Activated naive CD8-positive, alpha-beta T cell treated with anti-CD3 and anti-CD28 coated beads, Interleukin-2, amount 50 U/mL, for 24 hours (primary cell): ENCODE measurements around the gene SLC35F1.

Experiments used
- ATAC-seq: fragments of 150-1000 bp; cut with Tn5 transposase; one replicate; pipeline ENCODE4 v1.10.0; 2021
- DNase-seq: peaks from one replicate; pipeline ENCODE4 v3.0.0; 2021
- H3K27ac Mint-ChIP-seq: one replicate; pipeline ENCODE4 v1.8.0; 2021; ENCODE audit warnings: mild to moderate bottlenecking, mixed read lengths
- H3K27me3 Mint-ChIP-seq: one replicate; pipeline ENCODE4 v1.8.0; 2021; ENCODE audit warnings: mixed read lengths
- H3K36me3 Mint-ChIP-seq: one replicate; pipeline ENCODE4 v1.8.0; 2021; ENCODE audit warnings: low read depth, mixed read lengths
- H3K4me1 Mint-ChIP-seq: one replicate; pipeline ENCODE4 v1.8.0; 2021; ENCODE audit warnings: mixed read lengths
- H3K4me3 Mint-ChIP-seq: one replicate; pipeline ENCODE4 v1.8.0; 2021; ENCODE audit warnings: mild to moderate bottlenecking, moderate library complexity, mixed read lengths
- H3K9me3 Mint-ChIP-seq: one replicate; pipeline ENCODE4 v1.8.0; 2021; ENCODE audit warnings: mixed read lengths

SLC35F1 gene

DNA sequence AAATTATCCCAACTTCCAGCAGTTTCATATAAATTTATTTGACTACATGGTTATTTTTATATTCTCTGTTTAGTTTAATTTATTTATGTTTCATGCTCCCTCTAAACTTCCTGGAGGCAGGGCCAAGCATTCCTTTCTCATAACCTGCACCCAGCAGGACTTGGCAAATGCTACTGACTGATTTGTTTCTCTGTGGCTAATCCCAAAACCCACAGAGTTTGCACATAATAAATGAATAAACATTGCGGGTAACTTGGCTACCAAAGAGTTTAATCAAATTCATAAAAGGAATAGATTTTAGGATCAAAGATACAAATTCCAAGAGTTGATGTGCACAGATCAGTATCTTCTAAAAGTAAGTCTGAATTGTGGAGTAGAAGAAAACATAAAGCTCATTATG, 239.5 kb downstream of the SLC35F1 start:
- Mint-ChIP-seq H3K36me3 (no peaks in the 10 kb centered on the region), H3K9me3 (no peaks in the 10 kb centered on the region), H3K4me3 (no peak overlapping the region), H3K4me1 (no peaks in the 10 kb centered on the region), H3K27me3 (peaks cover 8% of the 10 kb centered on the region), H3K27ac (no peak overlapping the region)
- ATAC-seq = no peak
- DNase-seq = no peak

DNA sequence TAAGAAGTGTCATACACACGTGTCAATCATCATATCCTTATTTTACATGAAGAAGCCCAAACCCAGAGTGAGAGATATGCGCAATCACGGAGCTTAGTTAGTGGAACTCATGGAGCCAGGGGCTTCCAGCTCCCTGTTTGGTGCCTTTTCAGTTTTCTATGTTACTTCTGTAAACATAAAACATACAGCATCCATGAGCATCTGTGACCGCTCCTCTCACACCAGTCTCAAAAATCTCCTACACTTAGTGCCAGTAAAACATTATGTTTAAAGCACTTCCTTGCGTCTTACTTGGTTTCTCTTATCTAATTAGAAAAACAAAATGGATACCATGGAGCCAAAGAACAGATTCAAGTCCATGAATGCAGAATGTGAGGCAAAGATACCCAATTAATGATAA, 240.4 kb downstream of the SLC35F1 start:
- Mint-ChIP-seq H3K4me3 (no peak overlapping the region), H3K27me3 (peaks cover 8% of the 10 kb centered on the region), H3K9me3 (no peaks in the 10 kb centered on the region), H3K27ac (no peak overlapping the region), H3K4me1 (no peaks in the 10 kb centered on the region), H3K36me3 (no peaks in the 10 kb centered on the region)
- ATAC-seq = no peak
- no peak for DNase-seq

DNA sequence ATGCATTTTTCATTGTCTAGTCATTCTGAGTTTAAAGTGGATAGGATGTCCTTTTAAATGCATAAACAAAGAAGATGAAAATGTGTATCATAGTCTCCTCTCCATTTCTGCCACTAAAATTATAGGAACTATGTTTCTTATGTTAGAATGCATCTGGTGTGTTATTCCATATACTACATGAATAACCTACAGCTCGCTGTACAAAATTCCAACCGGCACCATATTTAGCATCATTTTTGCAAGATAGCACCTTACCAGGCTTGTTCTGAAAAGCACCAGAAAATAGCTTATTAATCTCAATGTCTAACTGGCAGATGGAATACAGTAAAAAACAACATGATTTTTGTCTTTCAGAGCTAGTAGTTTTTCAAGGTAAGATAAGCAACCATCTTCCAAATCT, 241.5 kb downstream of the SLC35F1 start:
- Mint-ChIP-seq H3K4me3 (no peak overlapping the region), H3K4me1 (no peaks in the 10 kb centered on the region), H3K36me3 (no peaks in the 10 kb centered on the region), H3K27me3 (peaks cover 8% of the 10 kb centered on the region), H3K9me3 (no peaks in the 10 kb centered on the region), H3K27ac (no peak overlapping the region)
- DNase-seq (no peak), ATAC-seq (no peak)

DNA sequence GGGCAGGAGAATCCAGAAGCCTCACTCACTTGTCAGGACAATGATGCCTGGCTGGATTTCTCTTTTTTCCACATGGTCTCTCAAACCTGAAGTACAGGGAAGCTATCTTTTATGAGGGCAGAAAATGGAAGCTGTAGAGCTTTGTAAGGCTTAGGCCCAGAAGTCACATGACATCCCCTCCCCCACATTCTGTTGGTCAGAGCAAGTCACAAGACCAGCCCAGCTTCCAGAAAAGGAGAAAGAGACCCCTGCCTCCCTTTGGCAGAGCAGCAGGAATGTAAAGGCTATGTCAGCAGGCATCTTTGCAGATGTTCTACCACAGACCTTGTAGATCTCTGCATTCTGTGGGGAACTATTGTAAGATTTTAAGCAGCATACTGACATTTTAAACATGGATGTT, 245.5 kb downstream of the SLC35F1 start:
- H3K4me1 Mint-ChIP-seq = no peaks in the 10 kb centered on the region
- no peak for ATAC-seq
- no peak overlapping the region for H3K4me3 Mint-ChIP-seq
- H3K27me3 Mint-ChIP-seq = peaks cover 7% of the 10 kb centered on the region
- DNase-seq = no peak
- no peaks in the 10 kb centered on the region for H3K9me3 Mint-ChIP-seq
- H3K36me3 Mint-ChIP-seq = no peaks in the 10 kb centered on the region
- H3K27ac Mint-ChIP-seq = no peak overlapping the region

DNA sequence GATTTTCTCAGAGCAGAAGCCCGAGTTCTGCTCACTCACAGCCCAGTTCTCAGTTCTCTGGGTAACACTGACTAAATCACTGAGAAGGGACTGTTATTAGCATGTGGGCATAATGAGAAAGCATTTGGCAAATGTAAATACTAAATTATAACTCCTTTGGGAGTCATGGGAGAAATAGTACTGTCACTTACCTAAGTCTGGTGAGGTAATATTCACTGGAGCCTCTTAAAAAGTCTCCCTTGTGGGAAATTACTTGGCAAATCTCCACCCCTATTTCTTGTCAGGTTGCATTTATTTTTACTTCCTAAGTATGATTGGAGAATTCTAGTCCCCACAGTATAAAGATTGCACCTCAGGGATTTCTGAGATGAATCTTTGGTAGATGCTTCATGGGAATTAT, 254.3 kb downstream of the SLC35F1 start:
- ATAC-seq (no peak), DNase-seq (no peak)
- H3K4me3 Mint-ChIP-seq = no peak overlapping the region
- no peak overlapping the region for H3K27ac Mint-ChIP-seq
- no peaks in the 10 kb centered on the region for H3K9me3 Mint-ChIP-seq
- H3K27me3 Mint-ChIP-seq = peaks cover 7% of the 10 kb centered on the region
- H3K4me1 Mint-ChIP-seq = no peaks in the 10 kb centered on the region
- no peaks in the 10 kb centered on the region for H3K36me3 Mint-ChIP-seq

DNA sequence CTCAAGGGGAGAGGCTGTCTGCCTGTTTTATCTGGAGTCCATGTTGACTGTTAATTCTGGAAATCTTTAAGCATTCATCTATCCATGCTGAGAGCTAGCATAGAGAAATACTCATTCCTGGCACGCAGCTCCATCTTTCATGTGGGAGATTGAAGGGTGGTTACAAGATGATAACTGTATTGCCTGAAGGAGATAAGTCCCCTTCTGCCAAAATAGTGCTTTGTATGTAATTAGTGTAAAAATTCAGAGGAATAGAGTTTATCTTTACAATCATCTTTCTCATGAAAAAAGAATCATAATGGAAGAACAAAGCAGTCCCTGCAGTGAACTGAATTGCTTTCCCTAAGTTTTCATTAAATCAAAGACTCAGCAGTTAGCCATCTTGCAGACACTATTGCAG, 256.5 kb downstream of the SLC35F1 start:
- Mint-ChIP-seq H3K27me3 (peaks cover 5% of the 10 kb centered on the region), H3K9me3 (no peaks in the 10 kb centered on the region), H3K27ac (no peak overlapping the region), H3K36me3 (no peaks in the 10 kb centered on the region), H3K4me1 (no peaks in the 10 kb centered on the region), H3K4me3 (no peak overlapping the region)
- no peak for ATAC-seq
- DNase-seq = no peak

DNA sequence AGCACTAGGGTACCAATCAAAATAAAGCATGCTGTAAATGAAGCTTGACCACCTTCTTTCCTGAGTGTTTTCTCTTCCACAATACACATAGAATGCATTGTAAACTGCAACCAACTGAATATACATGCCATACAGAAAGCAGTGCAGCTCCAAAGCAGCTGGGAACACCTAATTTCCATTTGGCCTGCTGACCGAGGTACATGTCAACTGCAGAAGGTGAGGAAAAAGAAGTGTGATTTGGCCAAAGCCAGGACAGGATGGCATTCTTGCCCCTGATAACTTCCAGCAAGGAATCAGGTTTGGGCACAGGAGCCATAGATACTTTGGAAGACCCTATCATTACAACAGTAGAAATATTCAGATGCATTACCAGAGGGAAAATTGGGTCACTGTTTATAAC, 258.4 kb downstream of the SLC35F1 start:
- H3K27ac Mint-ChIP-seq = no peak overlapping the region
- DNase-seq (no peak), ATAC-seq (no peak)
- H3K9me3 Mint-ChIP-seq = no peaks in the 10 kb centered on the region
- no peaks in the 10 kb centered on the region for H3K4me1 Mint-ChIP-seq
- H3K27me3 Mint-ChIP-seq = peaks cover 5% of the 10 kb centered on the region
- H3K36me3 Mint-ChIP-seq = no peaks in the 10 kb centered on the region
- H3K4me3 Mint-ChIP-seq = no peak overlapping the region

DNA sequence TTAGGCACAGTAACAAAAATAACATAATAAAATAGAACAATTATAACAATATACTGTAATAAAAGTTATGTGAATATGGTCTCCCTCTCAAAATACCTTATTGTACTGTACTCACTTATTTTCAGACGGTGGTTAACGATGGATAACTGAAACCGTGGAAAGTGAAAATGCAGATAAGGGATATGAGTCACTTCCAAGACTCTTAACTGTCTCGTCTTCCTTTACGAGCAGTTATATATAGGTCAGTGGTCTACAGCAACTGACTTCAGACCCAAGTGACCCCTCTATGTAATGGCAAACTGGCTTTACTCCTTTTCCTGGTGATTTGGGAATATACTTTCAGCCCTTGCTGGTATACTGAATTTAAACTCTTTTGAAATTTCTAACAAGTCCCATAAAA, 261.4 kb downstream of the SLC35F1 start:
- peaks cover 7% of the 10 kb centered on the region for H3K27me3 Mint-ChIP-seq
- no peak overlapping the region for H3K4me3 Mint-ChIP-seq
- ATAC-seq (no peak), DNase-seq (no peak)
- H3K36me3 Mint-ChIP-seq = no peaks in the 10 kb centered on the region
- H3K4me1 Mint-ChIP-seq = no peaks in the 10 kb centered on the region
- no peak overlapping the region for H3K27ac Mint-ChIP-seq
- H3K9me3 Mint-ChIP-seq = peaks cover 5% of the 10 kb centered on the region

DNA sequence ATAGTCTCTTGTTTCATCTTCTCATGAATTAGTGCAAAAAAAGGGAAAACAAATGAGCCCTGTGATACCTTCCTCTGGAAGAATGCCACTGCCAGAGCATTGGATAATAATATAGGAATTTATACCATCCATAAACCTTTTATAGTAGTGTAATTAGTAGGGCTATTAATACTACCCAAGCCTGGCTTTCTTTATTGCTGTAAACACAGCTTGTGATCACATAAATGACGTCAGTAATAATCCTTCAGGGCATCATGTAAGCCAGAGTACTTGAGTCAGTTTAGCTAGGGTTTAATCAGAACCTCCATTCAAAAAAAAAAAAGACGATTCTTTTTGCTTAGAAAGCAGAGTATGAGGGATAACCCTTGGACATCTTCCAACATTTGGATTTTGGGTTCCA, 264.8 kb downstream of the SLC35F1 start:
- H3K27me3 Mint-ChIP-seq = peaks cover 7% of the 10 kb centered on the region
- ATAC-seq = no peak

DNA sequence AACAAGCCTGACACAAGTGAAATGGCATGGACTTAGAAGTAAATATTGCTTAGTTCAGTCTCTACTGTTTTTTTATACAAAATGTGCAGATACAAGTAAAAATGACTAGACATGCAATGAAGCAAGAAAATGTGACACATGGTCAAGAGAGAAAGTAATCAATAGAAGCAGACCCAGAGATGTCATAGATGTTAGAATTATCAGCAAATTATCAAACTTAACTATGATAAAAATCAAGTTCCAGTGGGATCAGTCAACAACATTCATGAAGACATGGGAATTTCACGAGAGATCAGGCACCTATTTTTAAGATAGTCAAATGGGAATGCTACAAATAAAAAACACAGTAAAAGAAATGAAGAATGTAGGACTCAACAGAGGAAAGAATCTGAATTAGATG, 267.0 kb downstream of the SLC35F1 start:
- Mint-ChIP-seq H3K9me3 (peaks cover 21% of the 10 kb centered on the region), H3K27ac (no peak overlapping the region), H3K4me1 (no peaks in the 10 kb centered on the region), H3K4me3 (no peak overlapping the region), H3K27me3 (peaks cover 7% of the 10 kb centered on the region), H3K36me3 (peaks cover 2% of the 10 kb centered on the region)
- ATAC-seq (no peak), DNase-seq (no peak)

More for the DNA sequence above, 264.8 kb downstream of the SLC35F1 start:
- Mint-ChIP-seq H3K36me3 (peaks cover 2% of the 10 kb centered on the region), H3K4me1 (no peaks in the 10 kb centered on the region), H3K27ac (no peak overlapping the region), H3K9me3 (peaks cover 21% of the 10 kb centered on the region), H3K4me3 (no peak overlapping the region)
- DNase-seq = no peak

DNA sequence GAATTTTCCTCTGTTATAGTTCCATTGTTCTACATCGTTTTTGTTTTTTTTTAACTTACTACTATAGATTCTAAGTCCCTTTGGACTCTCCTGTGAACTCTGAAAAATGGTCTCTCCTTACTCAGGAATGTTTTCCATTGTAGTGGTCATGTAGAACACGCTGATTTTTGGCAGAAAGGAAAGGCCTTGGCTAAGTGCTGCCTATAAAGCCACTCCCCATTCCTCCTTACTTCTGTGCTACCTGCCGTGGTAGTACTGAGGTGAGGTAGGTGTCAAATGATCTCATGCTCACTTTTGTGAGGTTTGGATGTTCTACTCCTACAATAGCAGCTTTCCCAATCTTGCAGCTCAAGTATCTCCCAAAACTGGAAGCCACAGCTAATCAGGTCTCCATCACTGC, 270.7 kb downstream of the SLC35F1 start:
- Mint-ChIP-seq H3K27me3 (peaks cover 2% of the 10 kb centered on the region), H3K4me1 (no peaks in the 10 kb centered on the region), H3K4me3 (no peak overlapping the region), H3K36me3 (peaks cover 2% of the 10 kb centered on the region), H3K27ac (no peak overlapping the region), H3K9me3 (peaks cover 21% of the 10 kb centered on the region)
- DNase-seq (no peak), ATAC-seq (no peak)

DNA sequence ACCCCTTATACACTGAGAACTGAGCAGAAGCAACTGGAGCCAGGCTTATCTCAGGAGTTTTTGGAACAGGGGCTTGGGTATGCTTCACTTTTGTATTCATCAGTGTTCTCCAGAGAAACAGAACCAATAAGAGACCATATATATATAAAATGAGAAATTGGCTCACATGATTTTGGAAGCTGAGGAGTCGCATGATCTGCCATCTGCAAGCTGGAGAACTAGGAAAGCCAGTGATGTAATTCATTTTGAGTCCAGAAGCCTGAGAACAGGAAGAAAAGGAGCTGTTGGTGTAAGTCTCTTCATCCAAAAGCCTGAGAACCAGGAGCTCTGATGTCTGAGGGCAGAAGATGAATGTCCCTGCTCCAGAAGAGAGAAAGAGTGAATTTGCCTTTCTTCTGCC, 272.0 kb downstream of the SLC35F1 start:
- Mint-ChIP-seq H3K4me3 (no peak overlapping the region), H3K27me3 (peaks cover 2% of the 10 kb centered on the region), H3K27ac (no peak overlapping the region), H3K36me3 (peaks cover 2% of the 10 kb centered on the region), H3K9me3 (peaks cover 9% of the 10 kb centered on the region), H3K4me1 (no peaks in the 10 kb centered on the region)
- ATAC-seq = no peak
- no peak for DNase-seq

DNA sequence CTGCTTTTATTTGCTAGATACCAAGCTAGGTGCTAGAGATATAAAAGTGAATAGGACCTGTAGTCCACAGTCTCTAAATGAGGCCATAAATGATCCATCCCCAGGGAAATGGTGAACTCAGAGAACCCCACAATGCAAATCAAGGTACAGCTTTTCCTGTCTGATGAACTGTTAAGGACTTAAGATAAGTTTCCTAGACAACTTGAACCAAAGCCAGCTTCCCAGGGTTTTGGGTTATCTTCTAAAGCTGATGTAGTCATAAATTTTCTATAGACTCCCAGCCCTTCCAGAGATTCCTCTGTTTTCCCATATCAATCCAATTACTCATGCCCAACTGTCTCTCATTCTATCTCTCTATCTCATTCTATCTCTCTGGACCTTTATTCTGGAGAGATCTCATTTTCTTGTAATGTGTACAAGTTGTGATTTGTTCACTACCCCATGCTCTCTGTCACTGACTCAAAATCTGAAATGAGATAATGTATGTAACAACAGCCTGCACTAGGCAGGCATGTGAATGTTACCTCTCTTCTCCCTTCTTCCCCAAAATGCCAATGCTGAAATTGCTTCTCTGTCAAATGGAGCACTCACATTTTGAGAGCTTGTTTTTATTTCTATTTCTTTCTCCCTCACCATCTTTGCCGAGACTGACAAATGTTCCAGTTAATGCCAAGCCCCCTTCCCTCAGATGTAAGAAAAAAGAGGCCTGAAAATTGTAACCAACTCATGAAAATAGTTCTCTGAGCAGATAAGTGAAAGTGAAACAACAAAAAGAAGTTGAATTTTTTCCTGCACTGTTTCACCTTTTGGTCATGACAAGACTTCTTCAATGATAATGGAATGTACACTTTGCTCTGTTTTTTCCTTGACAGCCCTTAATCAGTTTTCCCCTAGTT, 279.9 kb downstream of the SLC35F1 start:
- peaks cover 13% of the 10 kb centered on the region for H3K4me1 Mint-ChIP-seq
- H3K4me3 Mint-ChIP-seq = peak overlapping the region; percentile 24
- ATAC-seq (peak; percentile 22), DNase-seq (no peak)
- no peaks in the 10 kb centered on the region for H3K27me3 Mint-ChIP-seq
- H3K27ac Mint-ChIP-seq = peak overlapping the region; percentile 41
- no peaks in the 10 kb centered on the region for H3K9me3 Mint-ChIP-seq
- no peaks in the 10 kb centered on the region for H3K36me3 Mint-ChIP-seq

DNA sequence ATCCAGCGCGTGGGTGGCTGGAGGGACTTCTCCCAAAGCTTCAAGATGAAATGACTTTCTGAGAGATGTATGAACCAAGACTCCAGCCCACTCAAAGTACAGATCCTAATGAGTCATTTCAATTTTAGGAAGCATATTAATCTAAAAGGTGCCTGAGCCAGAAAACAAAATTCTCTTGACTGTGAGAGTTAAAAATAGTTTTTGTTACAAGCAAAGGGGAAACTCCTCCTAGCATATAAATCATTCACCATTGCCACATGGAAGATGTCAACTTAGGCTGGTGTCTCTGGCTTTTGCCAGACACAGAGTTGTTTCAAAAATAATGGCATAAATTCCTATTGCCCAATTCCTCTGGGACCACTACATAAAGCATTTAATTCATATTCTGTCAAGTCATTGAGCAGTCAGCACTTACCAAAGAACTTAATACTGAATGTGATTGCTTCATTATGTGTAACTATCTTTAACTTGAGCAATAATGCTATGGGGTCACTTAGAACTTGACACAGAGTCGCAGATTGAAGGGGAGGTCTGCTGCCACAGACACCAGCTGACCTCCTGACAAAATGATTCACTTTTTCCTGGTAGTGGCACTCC, 280.6 kb downstream of the SLC35F1 start:
- Mint-ChIP-seq H3K36me3 (no peaks in the 10 kb centered on the region), H3K9me3 (no peaks in the 10 kb centered on the region), H3K27ac (peak overlapping the region; percentile 41), H3K27me3 (no peaks in the 10 kb centered on the region), H3K4me3 (peak overlapping the region; percentile 24), H3K4me1 (peaks cover 13% of the 10 kb centered on the region)
- DNase-seq = no peak
- ATAC-seq = peak; percentile 35

DNA sequence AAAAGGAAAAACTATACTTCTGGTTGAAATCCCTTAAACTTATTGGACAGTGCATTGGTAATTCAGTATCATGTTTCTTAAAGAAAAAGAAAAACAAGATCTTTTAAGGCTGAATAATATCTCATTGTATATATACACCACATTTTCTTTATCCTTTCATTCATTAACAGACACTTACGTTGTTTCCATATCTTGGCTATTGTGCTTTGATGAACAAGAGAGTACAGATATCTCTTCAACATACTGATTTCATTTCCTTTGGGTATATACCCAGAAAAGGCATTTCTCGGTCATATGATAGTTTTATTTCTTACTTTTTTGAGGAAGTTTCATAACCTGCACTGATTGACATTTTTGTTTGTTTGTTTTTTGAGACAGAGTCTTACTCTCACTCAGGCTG, 281.5 kb downstream of the SLC35F1 start:
- H3K27ac Mint-ChIP-seq = no peak overlapping the region
- ATAC-seq (no peak), DNase-seq (no peak)
- H3K9me3 Mint-ChIP-seq = no peaks in the 10 kb centered on the region
- no peaks in the 10 kb centered on the region for H3K27me3 Mint-ChIP-seq
- no peak overlapping the region for H3K4me3 Mint-ChIP-seq
- no peaks in the 10 kb centered on the region for H3K36me3 Mint-ChIP-seq
- peaks cover 13% of the 10 kb centered on the region for H3K4me1 Mint-ChIP-seq
